Measurements from ENCODE around the gene FRMD4B.
"Not testable (repeated sequence)": the region's sequence is repeated elsewhere in the genome, so short reads cannot be mapped to it uniquely, and the experiment has no call there.

FRMD4B gene

GRCh38 chr3:69359916-69360315 is 26.0 kb downstream of the FRMD4B start:
- DNase-seq, result no peak

- DNase-seq, result no peak
Measured at GRCh38 chr3:69359339-69359893, 26.5 kb downstream of the FRMD4B start.

- no peak for DNase-seq
Measured at GRCh38 chr3:69357196-69357595, 28.7 kb downstream of the FRMD4B start.

GRCh38 chr3:69354948-69355347 is 30.9 kb downstream of the FRMD4B start:
- no peak for DNase-seq

- DNase-seq, result no peak
Measured at GRCh38 chr3:69353503-69353902, 32.4 kb downstream of the FRMD4B start.

GRCh38 chr3:69353088-69353478 is 32.8 kb downstream of the FRMD4B start:
- no peak for DNase-seq

GRCh38 chr3:69352305-69353087 is 33.4 kb downstream of the FRMD4B start:
- DNase-seq, result no peak

GRCh38 chr3:69343875-69344274 is 42.0 kb downstream of the FRMD4B start:
- DNase-seq, result no peak

- no peak for DNase-seq
Measured at GRCh38 chr3:69342074-69342473, 43.8 kb downstream of the FRMD4B start.

GRCh38 chr3:69339760-69340159 is 46.1 kb downstream of the FRMD4B start:
- DNase-seq, result no peak

GRCh38 chr3:69338911-69339310 is 47.0 kb downstream of the FRMD4B start:
- no peak for DNase-seq

GRCh38 chr3:69332934-69333333 is 53.0 kb downstream of the FRMD4B start:
- DNase-seq, result no peak

GRCh38 chr3:69330891-69331400 is 54.9 kb downstream of the FRMD4B start:
- DNase-seq, result no peak

GRCh38 chr3:69329892-69330291 is 56.0 kb downstream of the FRMD4B start:
- DNase-seq, result no peak

GRCh38 chr3:69328963-69329302 is 57.0 kb downstream of the FRMD4B start:
- no peak for DNase-seq

GRCh38 chr3:69328103-69328962 is 57.6 kb downstream of the FRMD4B start:
- no peak for DNase-seq

- peak; percentile 21 to 39 for DNase-seq
Measured at GRCh38 chr3:69326855-69327300, 59.0 kb downstream of the FRMD4B start.

GRCh38 chr3:69325151-69325550 is 60.7 kb downstream of the FRMD4B start:
- no peak for DNase-seq

- DNase-seq, result no peak
Measured at GRCh38 chr3:69324362-69325025, 61.4 kb downstream of the FRMD4B start.

GRCh38 chr3:69323941-69324340 is 61.9 kb downstream of the FRMD4B start:
- no peak for DNase-seq

- not testable (repeated sequence) for DNase-seq
Measured at GRCh38 chr3:69322512-69322911, 63.4 kb downstream of the FRMD4B start.

- no peak for DNase-seq
Measured at GRCh38 chr3:69322158-69322509, 63.8 kb downstream of the FRMD4B start.
